Fibroblast of skin of right biceps (primary cell): ENCODE results near the gene ZNF385C.
"Not testable (repeated sequence)": the region's sequence is repeated elsewhere in the genome, so short reads cannot be mapped to it uniquely, and the experiment has no call there.

Source experiments
- DNase-seq: peaks from one replicate; pipeline ENCODE4 v3.0.0-alpha.2; 2013

Gene ZNF385C

DNA sequence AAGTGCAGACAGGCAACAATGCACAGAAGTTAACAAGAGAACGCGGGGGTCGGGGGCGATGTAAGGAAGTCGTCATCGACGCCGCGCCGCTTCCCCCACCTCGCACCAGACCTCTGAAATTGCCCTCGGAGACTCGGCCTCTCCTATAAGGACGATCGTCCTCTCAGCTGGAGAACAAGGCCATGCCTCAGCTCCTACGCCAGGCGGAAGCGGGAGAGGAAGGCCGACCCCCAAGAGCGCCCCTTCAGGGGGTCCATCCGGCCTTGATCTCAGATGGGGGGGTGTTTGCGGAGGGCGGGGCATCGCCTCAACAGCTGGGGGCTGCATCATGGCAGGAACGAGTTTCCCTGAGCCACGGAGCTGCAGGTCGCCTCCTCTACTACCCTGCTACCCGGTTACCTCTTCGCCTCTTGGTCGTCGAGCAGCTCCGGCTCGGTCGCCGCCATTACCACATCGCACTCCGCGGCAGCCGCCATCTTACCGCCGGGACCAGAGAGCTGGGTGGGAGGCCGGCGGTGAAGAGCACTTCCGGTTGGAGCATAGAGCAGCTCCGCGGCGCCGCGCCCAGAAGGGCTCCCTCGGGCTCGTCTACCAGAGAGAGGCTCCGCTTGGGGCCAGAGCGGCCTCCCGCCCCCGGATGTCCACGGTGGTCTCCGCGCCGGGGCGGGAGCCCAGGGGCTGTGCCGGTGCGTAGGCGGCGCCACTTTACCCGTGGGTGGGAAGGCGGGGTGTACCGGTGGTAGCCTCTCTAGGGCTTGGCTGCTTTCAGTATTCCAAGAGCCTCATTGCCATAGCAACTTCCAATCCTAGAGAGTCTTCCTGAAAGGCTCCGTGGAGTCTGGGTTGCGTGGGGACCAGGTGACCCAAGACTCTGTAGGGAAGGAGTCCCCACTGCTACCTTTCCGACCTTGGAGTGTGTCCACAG, 81.1 kb downstream of the ZNF385C start, which contains the start of gene DNAJC7:
Gene DNAJC7, minus strand, starts transcription at position 499 of the 925 bp plus-strand sequence. Its CDS starts 23 bp downstream, at position 476.
- DNase-seq = peak; percentile 93

DNA sequence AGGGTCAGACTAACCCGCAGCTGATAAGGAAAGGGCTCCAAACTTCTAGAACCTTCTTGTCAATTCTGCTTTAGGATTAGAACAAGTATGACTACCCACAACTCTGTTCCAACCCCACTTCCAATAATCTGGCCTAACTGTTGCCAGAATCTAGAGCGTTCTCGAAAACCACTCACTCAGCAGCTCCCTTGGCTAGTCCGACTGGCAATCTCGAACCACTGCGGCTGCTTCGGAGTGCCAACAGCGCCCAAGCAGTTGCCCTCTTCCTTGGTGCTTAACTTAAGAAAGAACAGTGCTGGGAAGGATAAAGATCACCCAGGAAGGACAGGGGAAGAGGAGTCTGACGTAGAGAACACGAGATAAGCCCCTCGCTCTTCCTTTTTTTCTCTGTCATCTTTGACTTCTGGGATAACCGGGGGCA, 81.9 kb downstream of the ZNF385C start:
- no peak for DNase-seq

DNA sequence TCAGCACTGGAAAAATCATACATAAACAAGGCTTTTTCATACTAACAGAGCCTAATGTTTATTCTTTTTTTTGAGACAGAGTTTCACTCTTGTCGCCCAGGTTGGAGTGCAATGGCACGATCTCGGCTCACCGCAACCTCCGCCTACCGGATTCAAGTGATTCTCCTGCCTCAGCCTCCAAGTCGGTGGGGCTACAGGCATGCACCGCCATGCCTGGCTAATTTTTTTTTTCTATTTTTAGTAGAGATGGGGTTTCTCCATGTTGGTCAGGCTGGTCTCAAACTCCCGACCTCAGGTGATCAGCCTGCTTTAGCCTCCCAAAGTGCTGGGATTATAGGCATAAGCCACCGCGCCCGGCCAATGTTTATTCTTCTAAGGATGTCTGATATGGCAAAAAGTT, 84.5 kb downstream of the ZNF385C start:
- not testable (repeated sequence) for DNase-seq

DNA sequence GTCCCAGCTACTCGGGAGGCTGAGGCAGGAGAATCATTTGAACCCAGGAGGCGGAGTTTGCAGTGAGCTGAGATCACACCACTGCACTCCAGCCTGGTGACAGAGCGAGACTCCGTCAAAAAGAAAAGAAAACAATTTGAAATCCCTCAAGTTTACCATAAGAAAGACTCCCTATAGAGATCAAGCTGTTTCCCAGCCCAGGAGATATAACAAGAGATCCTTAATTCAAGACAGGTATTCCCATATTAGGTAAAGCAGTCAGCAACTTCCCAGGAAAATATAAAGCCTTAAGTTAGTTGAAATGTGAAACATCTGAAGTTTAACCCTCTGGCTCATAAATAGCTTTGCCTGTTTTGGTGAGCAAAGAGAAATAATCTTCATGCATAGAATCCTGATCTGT, 85.9 kb downstream of the ZNF385C start:
- DNase-seq = not testable (repeated sequence)

DNA sequence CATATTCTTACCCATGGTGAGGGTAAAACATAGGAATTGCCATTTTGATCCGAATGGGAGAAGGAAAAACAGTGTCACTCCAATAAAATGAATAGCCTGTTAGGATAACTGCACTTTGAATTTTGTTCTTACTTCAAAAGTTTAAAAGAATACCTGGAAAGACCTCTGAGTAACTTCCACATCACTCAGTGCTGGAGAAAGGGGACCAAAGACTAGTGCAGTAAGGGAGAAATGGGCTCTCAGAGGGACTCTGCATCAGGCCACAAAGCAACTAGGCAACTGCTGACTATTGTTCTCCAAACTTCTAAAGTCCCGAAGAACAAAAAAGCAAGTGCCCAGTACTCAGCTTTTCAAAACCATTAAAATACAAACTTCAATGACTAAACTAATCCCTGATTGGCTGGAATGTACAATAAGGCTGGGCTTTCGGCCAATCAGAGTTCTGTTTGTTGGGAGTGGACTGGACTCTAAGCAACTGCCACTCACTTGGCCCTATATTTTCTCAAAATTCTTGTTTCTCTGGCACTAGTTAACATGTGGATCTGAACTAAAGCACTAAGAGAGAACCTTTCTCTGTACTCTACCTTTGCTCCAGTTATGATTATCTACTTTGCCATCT, 87.3 kb downstream of the ZNF385C start:
- no peak for DNase-seq

DNA sequence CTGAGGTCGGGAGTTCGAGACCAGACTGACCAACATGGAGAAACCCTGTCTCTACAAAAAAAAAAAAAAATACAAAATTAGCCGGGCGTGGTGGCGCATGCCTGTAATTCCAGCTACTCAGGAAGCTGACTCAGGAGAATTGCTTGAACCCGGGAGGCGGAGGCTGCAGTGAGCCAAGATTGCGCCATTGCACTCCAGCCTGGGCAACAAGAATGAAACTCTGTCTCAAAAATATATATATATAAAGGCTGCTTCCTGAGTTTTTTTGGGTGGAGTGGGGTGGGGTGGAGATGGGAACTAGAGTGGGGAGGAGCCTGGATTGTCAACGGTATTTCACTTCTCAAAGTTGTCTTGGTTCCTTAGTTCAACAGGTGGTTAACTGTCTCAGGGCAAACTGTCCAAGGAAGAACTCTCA, 88.0 kb downstream of the ZNF385C start:
- peak; percentile 52 for DNase-seq

DNA sequence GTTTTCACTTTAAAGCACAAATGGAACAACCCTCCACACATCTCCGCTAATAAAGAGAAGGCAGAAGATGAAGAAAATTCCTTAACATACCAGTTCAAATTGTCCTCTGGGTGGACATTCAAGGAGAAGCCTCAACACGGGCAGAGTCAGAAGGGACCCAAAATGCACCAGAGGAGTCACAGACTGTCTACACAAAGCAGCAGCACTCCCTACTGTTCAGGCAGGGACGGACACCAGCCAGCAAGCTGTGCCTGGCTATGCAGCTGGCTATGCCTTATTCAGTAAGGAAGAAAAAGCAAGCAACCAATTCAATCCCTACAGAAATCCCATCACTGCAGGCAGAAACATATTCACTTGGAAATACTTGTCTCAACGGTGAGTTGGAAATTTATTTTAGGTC, 89.1 kb downstream of the ZNF385C start:
- no peak for DNase-seq

DNA sequence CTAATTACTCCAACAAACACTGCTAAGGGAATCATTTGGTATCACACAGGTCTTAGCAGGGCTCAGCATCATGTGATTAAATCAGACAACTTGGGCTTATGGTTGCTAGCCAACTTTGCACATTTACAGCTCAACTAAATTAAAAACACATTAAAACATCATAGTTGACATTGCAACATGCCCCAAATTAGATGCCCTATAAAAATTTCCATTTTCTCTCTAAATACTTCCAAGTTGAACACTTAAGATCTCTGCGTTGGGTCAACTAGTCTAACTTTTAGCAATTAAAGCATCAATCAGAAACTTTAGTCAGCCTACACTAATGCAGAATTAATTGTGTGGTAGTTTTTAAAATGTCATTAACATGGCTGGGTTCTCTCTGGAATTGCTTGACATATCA, 93.1 kb downstream of the ZNF385C start:
- peak; percentile 29 for DNase-seq

DNA sequence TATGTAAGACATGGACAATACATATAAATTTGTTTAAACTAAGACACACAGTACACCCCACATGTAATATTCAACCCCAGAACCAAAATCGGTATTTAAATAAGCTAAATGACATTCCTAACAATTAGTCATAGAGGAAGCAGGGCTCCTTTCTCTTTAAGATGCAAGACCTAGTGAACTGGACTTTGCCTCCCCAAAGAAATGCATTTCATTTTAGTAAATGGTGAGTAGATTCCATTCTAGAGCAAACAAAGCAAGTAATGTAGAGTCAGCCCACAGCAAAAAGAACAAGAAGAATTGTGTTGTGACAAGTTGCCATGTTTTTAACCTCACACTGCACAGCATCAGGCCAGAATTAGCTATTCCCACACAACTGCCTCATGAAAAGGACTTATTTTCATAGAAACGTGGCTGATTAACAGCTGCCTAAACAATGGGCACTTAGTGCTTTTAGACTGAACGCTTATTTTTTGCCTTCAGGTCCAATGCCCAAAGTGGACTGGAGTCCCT, 95.4 kb downstream of the ZNF385C start:
- DNase-seq = peak; percentile 30

DNA sequence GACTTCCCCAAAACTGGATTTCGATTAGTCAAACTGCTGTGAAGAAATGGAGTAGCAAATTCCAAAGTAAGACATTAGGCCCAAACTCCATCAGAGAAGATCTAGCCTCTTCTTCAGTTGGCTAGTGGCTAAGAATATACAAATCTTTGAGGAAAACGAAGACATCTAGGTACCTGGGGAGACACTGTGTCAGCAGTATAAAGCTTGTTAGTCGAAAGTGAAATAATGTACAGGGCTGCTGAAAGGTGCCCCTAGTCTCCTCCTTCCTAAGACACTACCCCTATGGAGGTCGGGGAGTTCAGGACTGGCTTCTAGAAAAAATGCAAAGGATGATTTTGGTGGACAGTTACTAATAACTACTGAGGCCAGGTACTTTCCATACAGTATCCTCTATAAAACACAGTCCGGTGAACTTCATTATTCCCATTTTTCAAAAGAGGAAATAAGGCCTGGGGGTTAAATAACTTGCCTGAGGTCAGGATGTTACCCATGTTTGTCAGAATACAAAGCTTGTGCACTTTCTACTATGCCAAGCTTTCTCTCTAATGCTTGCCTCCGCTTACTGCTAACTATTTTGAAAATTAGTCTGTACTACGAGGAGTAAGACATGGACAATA, 96.0 kb downstream of the ZNF385C start:
- no peak for DNase-seq

DNA sequence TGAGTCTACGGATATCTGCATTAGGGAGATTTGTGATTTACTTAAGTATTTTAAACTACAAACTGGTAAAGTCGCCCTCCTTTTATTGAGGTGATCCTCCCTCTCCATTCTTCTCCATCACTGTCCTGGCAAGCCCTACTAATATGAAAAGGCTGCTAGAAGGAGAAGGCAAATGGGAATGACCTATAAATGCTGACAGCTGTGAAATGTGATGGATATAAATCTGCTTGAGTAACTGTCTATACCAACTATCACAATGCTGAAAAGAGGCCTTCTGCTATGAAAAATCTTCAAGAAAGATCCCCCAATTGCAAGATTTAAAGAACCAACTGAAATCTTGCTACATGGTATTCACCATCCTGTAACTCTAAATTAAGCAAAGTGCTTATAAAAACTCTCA, 96.5 kb downstream of the ZNF385C start:
- DNase-seq = no peak

DNA sequence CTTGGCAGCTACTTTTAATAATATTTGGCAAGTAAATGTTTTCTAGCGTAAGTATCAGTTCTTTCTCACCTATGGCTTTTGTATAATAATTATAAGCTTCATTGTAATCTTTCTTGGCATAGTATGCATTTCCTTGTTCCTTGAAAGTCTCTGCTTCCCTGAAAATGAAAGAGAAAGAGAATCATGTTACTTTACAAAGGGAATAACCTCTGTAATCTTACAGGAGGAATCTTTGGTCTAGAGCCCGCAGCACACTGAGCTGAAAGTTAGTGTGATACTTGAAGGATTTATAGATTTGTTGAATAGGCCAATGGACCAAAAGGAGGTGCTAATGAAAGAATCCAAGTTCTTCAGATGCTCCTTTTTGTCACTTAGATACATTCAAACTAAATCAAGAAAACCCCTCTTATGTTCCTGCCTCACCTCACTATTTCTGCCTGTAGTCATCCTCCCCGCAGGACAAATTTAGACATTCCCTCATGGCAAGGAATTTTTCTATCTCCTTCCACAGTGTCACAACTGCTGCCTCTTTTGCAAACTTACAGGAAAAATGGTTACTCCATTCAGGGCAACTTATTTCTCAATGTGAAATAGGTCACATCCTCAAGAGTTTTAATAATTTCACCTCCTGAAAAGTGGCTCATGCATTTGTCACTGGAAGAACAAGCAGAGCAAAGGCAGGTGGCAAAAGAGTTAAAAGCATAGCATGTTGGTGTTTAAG, 97.7 kb downstream of the ZNF385C start:
- no peak for DNase-seq

DNA sequence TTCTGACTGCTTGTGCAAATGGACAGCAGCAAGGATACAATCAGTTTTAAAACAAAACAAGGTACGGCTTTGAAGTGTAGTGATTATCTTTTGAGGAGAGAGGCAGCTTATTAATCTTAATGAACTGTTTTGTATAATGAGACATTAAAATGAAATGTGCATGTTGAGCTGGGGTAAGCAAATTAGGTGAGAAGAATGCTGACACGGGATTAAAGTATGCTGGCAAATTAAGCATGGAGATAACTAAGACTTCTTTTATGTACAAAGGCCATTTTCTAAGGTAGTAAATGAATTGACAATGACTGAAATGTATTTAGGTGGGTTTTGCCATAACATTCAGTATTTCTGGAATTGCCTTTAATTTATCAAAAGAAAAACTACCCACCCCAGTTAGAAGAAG, 99.8 kb downstream of the ZNF385C start:
- no peak for DNase-seq

DNA sequence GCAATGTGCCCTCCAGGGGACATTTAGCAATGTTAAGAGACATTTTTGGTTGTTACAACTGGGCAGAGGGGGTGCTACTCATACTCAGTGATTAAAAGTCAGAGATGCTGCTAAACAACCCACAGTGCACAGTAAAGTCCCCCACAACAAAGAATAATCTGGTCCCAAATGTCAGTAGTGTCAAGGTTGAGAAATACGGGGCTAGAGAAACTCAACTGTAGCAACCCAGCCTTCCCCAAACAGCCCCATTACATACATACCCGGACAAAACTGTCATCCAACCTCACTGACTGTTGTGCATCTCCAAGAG, 101.5 kb downstream of the ZNF385C start:
- DNase-seq = no peak

DNA sequence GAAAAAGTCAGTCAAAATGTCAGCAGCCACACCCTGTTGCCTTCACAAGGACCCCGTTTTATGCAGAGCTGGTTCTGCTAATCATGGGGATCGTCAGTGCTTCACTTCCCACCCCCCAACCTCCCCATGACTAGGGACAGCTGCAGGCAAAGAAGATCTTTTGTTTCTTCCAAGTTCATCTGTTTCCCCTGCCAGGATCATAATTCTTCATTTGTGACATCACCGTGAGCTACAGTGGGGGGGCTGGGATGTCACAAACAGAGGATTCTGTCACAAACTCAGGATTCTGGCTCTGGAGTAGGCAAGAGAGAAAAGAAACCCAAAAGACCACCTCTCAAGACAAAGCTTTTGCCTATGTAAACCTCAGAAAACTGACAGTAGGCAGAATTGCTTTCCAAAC, 105.7 kb downstream of the ZNF385C start:
- no peak for DNase-seq

DNA sequence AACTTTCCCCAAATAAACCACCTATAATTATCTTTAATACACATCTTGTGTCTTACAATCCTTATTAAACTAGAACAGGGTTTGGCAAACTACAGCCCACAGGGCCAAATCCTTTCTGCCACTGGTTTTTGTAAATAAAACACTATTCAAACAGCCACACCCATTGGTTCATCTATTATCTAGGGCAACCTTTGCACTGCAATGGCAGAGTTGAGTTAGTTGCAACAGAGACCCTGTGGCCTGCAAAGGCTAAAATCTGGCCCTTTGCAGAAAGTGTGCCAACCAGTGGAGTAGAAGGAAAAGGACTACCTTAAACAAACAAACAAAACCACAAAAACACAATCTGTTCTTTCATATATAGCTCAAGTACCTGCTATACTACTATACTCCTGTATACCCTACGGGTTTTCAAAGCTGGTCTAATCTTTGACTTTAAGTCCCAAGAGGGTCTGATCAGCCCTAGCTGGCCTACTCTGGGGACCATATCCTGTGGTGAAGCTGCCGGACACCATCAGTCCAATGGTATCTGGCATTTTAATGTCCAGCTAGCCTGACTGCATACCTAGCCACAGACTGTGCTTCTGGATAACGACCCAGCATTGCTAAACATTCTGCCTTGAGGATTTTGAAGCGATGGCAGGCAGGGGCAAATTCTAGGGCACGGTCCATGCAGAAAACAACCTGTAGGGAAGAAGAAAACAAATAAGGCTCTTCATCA, 108.4 kb downstream of the ZNF385C start:
- no peak for DNase-seq

DNA sequence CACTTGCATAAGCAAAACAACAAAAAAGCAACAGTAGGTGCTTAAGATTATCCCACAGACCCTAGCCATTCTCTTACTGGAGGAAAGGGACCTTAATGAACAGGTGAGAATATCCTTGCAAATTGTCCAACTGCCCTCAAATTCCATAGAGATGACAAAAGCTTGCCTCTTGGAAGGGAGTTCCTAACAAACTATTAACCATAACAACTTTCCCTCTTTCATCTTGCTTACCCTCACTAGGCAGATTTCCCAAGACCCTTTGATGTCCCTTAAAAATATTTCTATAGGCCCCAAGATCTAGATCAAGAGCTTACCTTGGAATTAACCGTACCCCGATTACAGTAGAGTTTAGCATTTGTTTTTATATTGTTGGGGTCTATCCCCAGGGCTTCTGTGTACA, 109.9 kb downstream of the ZNF385C start:
- DNase-seq = no peak

DNA sequence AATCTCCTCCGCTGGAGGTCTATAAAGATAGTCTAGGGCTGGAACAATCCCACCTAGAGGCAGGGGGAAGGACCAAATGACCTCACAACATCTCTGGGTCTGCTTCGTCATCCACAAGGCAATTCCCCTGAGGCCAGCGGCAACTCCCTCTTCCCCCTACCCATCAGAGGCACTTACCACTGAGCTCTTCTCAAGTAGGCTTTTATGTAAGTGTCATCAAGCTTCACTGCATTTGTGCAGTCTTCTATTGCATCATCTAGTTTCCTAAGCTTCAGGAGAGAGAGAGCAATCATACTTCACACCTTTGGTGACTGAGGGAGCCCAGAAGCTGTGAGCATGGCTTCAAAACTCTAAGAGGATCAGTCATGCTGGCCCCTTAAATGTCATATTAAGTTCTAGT, 110.6 kb downstream of the ZNF385C start:
- no peak for DNase-seq

DNA sequence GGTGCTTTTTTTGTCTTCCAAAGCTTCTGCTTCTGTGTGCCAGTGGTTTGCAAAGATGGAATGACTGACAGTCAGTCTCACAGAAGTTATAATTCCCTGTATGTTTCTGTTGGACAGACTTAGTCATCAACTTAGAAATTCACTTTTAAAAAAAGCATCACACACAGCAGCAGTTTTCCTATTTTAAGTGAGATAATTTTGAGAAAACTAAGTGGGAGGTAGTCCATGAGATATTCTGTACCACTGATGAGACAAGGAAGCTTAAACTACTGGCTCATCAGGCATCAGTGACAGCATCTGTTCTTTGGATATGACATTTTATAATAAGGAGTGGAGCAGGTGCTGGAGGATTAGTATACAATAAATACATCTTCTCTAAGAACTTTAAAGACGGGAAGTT, 111.6 kb downstream of the ZNF385C start:
- no peak for DNase-seq

DNA sequence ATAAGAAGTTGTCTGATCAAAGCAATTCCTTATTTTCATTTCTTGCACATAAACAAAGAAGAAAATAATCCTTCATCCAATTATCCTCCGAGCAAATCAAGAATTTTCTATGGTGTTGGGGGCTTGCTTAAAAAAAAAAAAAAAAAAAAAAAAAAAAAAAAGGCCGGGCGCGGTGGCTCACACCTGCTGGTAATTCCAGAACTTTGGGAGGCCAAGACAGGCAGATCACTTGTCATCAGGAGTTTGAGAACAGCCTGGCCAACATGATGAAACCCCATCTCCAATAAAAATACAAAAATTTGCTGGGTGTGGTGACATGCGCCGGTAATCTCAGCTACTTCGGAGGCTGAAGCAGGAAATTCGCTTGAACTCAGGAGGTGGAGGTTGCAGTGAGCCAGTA, 112.4 kb downstream of the ZNF385C start:
- no peak for DNase-seq

DNA sequence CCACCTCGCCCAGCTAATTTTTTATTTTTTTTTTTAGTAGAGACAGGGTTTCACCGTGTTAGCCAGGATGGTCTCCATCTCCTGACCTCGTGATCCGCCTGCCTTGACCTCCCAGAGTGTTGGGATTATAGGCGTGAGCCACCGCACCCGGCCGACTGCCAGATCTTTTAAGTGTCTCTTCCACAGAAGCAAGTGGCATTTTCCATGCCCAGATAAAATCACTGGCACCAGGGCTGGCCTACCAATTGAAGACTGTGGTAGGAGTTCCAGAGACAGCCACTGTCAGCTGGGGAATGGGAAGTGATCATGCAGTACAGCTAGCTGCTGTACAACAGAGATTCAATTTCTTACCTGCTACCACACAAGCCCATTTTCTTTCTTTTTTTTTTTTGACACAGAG, 113.8 kb downstream of the ZNF385C start:
- no peak for DNase-seq

DNA sequence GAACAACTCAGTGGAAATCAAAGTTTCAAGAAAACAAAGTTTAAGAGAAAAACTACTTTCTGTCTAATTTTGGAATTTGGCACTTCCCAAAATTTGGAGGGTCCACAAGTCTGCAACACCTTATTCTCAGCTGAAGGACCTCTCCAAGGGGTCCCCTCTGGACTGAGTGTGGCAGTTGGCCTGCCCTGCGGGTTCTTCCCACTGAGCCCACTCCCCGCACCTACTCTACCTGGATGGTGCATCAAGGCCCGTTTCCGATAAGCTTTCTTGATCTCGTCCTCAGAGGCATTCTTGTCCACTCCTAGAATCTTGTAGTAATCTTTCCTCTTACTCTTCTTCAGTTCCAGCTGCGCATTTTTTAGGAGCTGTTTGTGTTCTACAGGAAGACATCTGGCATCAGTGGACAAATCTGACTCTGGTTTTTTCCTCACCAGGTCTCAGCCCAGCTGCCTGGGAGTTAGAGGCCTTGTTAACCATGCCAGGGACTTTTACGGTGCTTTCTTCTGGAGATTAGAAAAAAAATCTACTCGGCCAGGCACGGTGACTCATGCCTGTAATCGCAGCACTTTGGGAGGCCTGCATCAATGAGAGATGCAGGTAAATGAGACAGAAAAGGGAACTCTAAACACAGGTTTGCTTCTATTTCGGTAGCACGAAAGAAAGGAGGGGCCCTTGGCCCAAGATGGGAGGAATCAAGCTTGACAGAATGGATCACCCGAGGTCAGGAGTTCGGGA, 116.1 kb downstream of the ZNF385C start:
- no peak for DNase-seq
